T-helper 2 cell (primary cell): ENCODE data around the gene STK17A.
"Not testable (repeated sequence)": the region's sequence is repeated elsewhere in the genome, so short reads cannot be mapped to it uniquely, and the experiment has no call there.

Experiments used
- DNase-seq, 5 experiments: peaks; one replicate each; pipeline versions ENCODE4 v3.0.0 to v3.0.0-alpha.2; 2012 to 2022

The STK17A gene

GRCh38 chr7:43569424-43569823 is 13.5 kb upstream of the STK17A start:
- no peak for DNase-seq

DNA sequence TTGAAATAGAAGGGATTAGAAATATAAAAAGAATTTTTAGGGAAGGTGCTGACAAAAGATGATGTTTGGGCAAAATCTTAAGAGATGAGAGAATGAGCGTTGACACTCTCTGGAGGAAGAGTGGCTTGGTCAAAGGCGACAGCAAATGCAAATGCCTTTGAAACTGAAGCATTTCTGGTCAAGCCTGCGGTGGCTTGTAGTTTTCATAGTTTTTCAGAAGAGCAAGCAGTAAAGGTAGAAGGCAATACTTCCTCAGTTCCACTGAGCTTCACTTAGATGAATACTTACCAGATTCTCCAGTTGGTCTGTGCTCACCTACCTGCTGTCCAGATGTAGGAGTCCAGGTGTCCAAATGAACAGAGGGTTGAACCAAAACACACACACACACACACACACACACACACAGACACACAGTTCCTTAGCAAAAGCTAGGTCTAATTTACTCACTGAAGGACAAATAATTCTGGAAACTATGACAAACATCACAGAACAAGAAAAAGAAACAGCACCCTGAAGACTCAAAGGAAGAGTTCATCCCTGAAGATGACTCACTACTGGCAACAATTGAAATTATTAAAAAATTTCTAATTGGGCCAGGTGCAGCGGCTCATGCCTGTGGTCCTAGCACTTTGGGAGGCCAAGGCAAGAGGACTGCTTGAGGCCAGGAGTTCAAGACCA is 12.1 kb upstream of the STK17A start:
- no peak for DNase-seq

DNA sequence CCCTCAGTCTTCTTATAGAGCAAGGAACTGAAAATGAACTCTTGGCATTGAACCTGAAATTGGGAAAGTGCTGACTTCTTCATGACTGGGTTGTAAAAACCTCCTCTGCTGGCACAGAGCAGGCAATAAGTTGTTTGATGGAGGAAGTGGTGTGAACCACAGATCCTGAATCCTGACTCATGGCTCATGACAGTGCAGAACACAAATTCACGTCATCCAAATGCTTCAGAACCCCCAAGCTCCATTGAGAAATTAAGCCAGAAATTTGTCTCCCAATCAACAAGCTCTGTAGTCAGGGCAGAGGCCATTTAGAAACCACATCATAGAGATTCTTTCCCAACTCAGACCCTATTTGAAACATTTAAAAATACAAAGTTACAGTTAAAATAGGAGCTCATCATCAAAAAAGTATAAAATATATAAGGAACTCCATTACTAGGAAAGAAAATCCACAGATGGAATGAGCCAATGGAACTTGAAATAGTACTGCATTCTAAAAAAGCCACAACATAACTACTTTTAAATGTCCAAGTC is 10.3 kb upstream of the STK17A start:
- DNase-seq = peak in 1 of 5 experiments; percentile 89

DNA sequence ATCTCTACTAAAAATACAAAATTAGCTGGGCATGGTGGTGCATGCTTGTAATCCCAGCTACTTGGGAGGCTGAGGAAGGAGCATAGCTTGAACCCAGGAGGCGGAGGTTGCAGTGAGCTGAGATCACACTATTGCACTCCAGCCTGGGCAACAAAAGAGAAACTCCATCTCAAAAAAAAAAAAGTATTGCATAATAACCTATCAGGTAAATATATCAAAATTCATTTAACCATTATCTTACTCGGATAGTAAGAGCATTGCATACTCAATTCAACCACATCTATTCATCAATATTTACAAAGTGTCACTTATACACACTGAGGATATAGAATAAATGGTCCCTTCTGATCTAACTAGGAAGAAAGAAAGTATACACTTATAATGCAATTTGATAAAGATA is 9.1 kb upstream of the STK17A start:
- DNase-seq = not testable (repeated sequence)

DNA sequence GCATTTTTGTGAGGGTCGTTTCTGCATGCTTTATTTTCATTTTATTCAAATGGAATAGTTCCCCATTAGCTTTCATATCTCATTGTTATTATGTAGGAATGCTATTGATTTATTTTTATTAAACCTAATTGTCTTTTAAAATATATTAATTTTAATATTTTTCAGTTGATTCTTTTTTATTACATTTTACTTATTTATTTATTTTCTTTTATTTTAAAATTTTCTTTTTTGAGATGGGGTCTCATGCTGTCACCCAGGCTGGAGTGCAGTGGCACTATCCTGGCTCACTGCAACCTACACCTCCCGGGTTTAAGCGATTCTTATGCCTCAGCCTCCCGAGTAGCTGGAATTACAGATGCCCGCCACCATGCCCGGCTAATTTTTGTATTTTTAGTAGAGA is 7.4 kb upstream of the STK17A start:
- DNase-seq = no peak

DNA sequence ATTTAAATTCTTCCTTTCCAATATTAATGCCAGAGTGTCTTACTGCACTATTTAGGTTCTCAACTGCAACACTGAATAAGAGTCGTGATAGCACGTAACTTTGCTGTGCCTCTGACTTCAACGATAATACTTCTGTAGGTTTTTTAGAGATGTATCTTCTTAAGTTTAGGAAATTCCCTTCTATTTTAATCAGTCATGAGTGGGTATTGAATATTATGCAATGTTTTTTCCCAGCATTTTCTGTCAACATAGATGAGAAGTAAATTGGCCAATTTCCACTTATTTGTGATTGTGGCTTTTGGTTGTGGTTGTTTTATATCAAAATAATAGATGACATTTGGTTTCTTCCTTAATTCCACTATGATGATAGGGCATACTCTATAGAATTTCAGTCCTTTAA is 6.7 kb upstream of the STK17A start:
- no peak for DNase-seq

DNA sequence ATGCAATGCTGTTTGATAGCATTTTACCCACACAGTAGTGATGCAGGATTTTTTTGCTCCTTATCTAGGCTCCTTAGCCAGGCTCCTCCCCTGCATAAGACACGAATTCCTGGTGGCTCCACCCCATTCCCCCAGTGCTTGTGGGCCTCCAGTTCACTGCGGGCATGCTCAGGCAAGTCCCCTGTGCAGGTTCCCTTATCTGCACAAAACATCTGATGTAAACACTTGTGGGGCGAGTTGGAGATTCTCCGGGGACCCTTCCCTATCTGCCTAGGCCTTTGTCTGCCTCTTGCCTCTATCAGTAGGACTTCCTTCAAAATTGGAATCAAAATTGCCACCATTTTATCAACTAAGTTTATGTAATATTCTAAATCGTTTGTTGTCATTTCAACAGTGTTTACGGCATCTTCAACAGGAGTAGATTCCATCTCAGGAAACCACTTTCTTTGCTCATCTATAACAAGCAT is 5.4 kb upstream of the STK17A start:
- peak in 1 of 5 experiments; percentile 38 for DNase-seq

GRCh38 chr7:43583424-43584194 is 701 bp downstream of the STK17A start:
- peak; percentile 47 to 91 (median 63) for DNase-seq

DNA sequence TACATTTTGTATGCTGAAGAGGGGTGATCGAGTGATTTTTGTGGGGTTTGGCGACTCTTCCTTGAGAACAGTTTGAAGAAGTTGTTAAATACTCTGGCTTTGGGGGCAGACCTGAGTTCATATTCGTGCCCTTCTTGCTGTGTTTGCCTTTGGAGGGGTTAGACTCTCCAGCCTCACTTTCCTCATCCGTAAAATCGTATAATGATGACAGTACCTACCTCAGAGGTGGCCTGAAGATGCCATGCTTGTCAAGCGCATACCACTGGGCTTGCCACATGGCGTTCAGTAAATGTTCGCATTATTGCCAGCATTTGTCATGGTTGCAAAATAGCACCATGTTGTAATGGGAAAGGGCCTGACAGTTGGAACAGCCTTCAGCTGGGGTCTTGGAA is 1.3 kb downstream of the STK17A start:
- DNase-seq = peak in 3 of 5 experiments; percentile 21 to 64 (median 22)

GRCh38 chr7:43584733-43585132 is 1.8 kb downstream of the STK17A start:
- DNase-seq = not testable (repeated sequence)

DNA sequence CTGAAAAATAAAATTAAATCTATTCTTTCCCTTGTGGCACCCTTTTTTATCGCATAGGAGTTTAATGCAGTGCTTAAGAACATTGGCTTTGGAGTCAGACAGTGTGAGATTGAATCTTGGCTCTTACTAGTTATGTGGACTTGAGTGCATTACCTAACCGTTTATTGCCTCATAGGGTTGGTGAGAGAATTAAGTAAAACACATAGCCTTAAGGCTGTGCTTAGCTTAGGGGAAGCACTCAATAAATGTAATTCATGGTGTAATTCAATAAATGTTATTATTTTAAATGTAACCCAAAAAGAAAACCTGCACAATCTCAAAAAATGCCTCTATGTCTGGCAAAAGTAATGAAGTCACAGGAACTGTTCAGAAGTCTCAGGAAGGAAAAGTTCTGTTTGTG is 2.7 kb downstream of the STK17A start:
- DNase-seq = peak in 1 of 5 experiments; percentile 48

- DNase-seq = peak in 2 of 5 experiments; percentile 55 to 74
These were observed 3.5 kb downstream of the STK17A start for GRCh38 chr7:43586251-43586900.

DNA sequence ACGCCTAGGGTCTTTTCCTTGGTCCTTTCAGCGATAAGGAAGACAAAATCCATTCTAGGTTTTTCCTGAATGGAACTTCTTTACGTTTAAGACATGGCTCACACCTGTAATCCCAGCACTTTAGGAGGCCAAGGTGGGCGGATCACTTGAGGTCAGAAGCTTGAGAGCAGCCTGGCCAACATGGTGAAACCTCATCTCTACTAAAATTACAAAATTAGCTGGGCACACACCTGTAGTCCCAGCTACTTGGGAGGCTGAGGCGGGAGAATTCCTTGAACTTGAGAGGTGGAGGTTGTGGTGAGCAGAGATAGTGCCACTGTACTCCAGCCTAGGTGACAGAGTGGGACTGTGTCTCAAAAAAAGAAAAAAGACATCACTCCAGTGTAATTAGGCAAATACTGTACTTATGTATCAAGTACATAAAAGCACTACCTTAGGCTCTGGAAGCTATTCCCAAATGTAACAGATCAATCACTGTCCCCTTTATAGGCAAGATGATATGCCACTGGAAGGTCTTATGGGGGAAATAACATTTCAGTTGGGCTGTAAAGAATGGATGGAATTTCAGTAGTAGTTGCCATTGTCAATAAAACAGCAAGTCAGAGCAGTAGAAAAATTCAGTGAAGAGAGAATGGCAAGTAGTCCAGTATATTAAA is 5.7 kb downstream of the STK17A start:
- no peak for DNase-seq

DNA sequence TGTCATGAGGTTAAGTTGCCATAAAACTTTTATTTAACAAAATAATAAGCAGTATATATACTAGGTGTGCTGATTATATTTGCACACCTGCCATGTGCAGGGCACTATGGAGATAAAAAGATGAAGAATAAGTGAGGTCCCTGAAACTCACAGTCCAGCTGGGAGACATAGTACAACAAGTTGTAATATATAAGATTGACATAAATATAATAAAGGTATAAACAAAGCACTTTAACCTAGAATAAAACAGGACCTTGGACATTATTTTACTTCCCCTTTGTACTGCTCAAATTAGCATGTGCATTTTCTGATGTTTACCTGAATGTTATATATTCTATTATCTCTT is 6.2 kb downstream of the STK17A start:
- DNase-seq = no peak

GRCh38 chr7:43589728-43590127 is 6.8 kb downstream of the STK17A start:
- DNase-seq = no peak

DNA sequence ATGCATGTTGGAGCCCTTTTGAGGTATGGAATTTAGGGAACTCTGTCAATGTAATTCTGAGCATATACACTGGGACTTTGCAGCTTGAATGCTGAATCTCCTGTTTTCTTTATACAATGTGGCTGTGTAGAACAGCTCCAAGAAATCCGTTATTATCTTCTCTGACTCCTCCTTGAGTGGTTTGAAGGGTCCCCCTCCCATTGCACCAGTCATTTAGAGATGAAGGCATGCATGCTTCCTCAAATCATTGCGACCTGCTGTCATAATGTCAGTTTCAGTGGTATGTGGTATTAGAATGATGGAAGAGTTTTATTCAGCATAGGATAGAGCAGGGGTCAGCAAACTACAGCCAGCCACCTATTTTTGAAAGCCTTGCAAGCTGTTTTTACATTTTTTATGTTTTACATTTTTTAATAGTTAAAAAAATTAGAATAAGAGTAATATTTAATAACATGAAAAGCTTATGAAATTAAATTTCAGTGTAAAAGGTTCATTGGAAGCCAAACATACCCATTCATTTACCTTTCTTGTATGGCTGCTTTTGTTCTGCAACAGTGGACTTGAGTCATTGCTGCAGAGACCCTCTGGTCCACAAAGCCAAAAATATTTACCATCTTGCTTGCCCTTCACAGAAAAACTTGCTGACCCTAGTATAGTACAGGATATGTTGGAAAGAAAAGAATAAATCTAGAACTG is 8.1 kb downstream of the STK17A start:
- DNase-seq = peak in 1 of 5 experiments; percentile 90

- peak in 1 of 5 experiments; percentile 71 for DNase-seq
These were observed 8.8 kb downstream of the STK17A start for GRCh38 chr7:43591558-43592180.

GRCh38 chr7:43592326-43592725 is 9.4 kb downstream of the STK17A start:
- DNase-seq = no peak

- no peak for DNase-seq
These were observed 10.1 kb downstream of the STK17A start for GRCh38 chr7:43593010-43593409.

- no peak for DNase-seq
These were observed 11.1 kb downstream of the STK17A start for GRCh38 chr7:43594020-43594419.

GRCh38 chr7:43596426-43596825 is 13.5 kb downstream of the STK17A start:
- DNase-seq = not testable (repeated sequence)

DNA sequence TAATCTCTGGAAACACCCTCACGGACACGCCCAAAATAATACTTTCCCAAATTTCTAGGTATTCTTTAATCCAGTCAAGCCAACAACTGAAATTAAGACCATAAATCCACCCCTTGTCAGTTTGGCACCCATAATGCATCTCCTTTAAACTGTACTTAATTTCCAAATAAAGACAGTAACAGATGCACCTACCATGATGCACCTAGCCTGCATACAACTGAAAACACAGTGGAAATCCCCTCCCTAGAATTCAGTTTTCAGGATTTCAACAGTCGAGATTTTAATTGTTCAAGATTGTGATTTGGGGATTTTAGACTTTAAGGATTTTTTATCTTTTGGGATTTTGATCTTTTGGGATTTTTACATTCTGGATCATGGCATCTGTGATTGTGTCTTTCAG is 17.1 kb downstream of the STK17A start:
- no peak for DNase-seq
